Natural killer cell (primary cell): ENCODE measurements around the gene KY. TPM values are rescaled to one million over a fixed set of nuclear protein-coding genes. Genes with fewer than 3 reads are reported as not detected.

Experiments used
- ATAC-seq, 3 donors: fragments of 150-1000 bp in 2 of 3; fragments of 200-7000 bp in 1 of 3; cut with Tn5 transposase; 1 replicate in 1 of 3; 2 replicates in 2 of 3; pipeline ENCODE4 v1.10.0; 2021; ENCODE audit warnings: mild to moderate bottlenecking in 2 of 3, moderate library complexity in 2 of 3
- DNase-seq, 2 donors: peaks; one replicate each; pipeline versions ENCODE4 v3.0.0 to v3.0.0-alpha.2; 2013 to 2021; ENCODE audit warnings: mixed read lengths in 1 of 2
- H3K27ac ChIP-seq: one replicate; pipeline ENCODE4 v1.5.1; 2013; ENCODE audit warnings: mild to moderate bottlenecking, low read length
- H3K27me3 ChIP-seq: one replicate; pipeline ENCODE4 v1.6.1; 2013; ENCODE audit warnings: low read length; ENCODE audit not compliant: control insufficient read depth, insufficient read depth
- H3K36me3 ChIP-seq: one replicate; pipeline ENCODE4 v1.6.1; 2013; ENCODE audit warnings: low read length; ENCODE audit not compliant: control insufficient read depth, insufficient read depth
- H3K4me1 ChIP-seq: one replicate; pipeline ENCODE4 v1.6.1; 2013; ENCODE audit warnings: low read length; ENCODE audit not compliant: control insufficient read depth, insufficient read depth
- H3K4me3 ChIP-seq: one replicate; pipeline ENCODE4 v1.5.1; 2013; ENCODE audit warnings: low read length
- H3K9me3 ChIP-seq: one replicate; pipeline ENCODE4 v1.6.1; 2013; ENCODE audit warnings: low read length; ENCODE audit not compliant: control insufficient read depth, insufficient read depth
- H3K27ac Mint-ChIP-seq, 2 donors: one replicate each; pipeline ENCODE4 v1.8.0; 2022; ENCODE audit warnings: mild to moderate bottlenecking in 2 of 2, mixed read lengths in 2 of 2, moderate library complexity in 1 of 2
- H3K27me3 Mint-ChIP-seq, 2 donors: one replicate each; pipeline ENCODE4 v1.8.0; 2022; ENCODE audit warnings: low read depth in 2 of 2, mixed read lengths in 2 of 2
- H3K36me3 Mint-ChIP-seq: one replicate; pipeline ENCODE4 v1.8.0; 2022; ENCODE audit warnings: mixed read lengths
- H3K4me1 Mint-ChIP-seq, 2 donors: one replicate each; pipeline ENCODE4 v1.8.0; 2022; ENCODE audit warnings: mixed read lengths in 2 of 2
- H3K4me3 Mint-ChIP-seq: one replicate; pipeline ENCODE4 v1.8.0; 2022; ENCODE audit warnings: mild to moderate bottlenecking, moderate library complexity, mixed read lengths
- H3K9me3 Mint-ChIP-seq, 2 donors: one replicate each; pipeline ENCODE4 v1.8.0; 2022; ENCODE audit warnings: mixed read lengths in 2 of 2
- CTCF ChIP-seq: fragments of 200-600 bp; IDR thresholded peaks from one replicate; pipeline ENCODE4 v1.8.0; 2022; ENCODE audit warnings: antibody characterized with exemption
- WGBS: methylation state at CpG from one replicate; pipeline ENCODE4 v1.1.7; 2013; ENCODE audit warnings: missing lambda C conversion rate; ENCODE audit not compliant: insufficient coverage; 5-methylcytosine and 5-hydroxymethylcytosine counted together
- intact Hi-C: fragments of 100-400 bp; cut with micrococcal nuclease; formaldehyde crosslinking; loops from one replicate; pipeline ENCODE4 v1.14.2; 2022
- total RNA-seq, 4 donors: library from RNA; stranded (reverse); fragments of 120-200 nt in 1 of 4; gene quantifications; one replicate each; pipeline versions ENCODE4 v1.2.3 to v1.2.4, GENCODE V29; 2013 to 2022

Gene KY
- total RNA-seq, 3 donors from 2014 or later (not counting 1 experiment from before 2014, with no cell fraction given) = 0.15 TPM; not detected in 2

- no peaks in the 10 kb centered on the region for H3K9me3 ChIP-seq
- ATAC-seq (no peak), DNase-seq (no peak)
- no peaks in the 10 kb centered on the region for H3K4me1 ChIP-seq
- H3K27me3 Mint-ChIP-seq = peaks cover 0 to 8% of the 10 kb centered on the region in 2 donors
- H3K27me3 ChIP-seq = no peaks in the 10 kb centered on the region
- intact Hi-C loops = no loop called here
- no peaks in the 10 kb centered on the region for H3K4me1 Mint-ChIP-seq
- no peak overlapping the region for H3K4me3 ChIP-seq
- WGBS = 83% methylated on average over 7 of the region's 7 CpGs
- no peaks in the 10 kb centered on the region for H3K36me3 Mint-ChIP-seq
- peaks cover 2 to 4% of the 10 kb centered on the region in 2 donors for H3K9me3 Mint-ChIP-seq
- no peak overlapping the region for H3K27ac ChIP-seq
- H3K4me3 Mint-ChIP-seq = no peak overlapping the region
- H3K27ac Mint-ChIP-seq = no peak overlapping the region
- TF ChIP-seq CTCF = no peak
- H3K36me3 ChIP-seq = no peaks in the 10 kb centered on the region
These were observed 15.2 kb upstream of the KY start for GRCh38 chr3:134666052-134666451.

- no peak for TF ChIP-seq CTCF
- H3K4me3 Mint-ChIP-seq = no peak overlapping the region
- H3K27me3 ChIP-seq = no peaks in the 10 kb centered on the region
- H3K27ac Mint-ChIP-seq = no peak overlapping the region
- H3K9me3 Mint-ChIP-seq = peaks cover 2 to 4% of the 10 kb centered on the region in 2 donors
- no peak overlapping the region for H3K4me3 ChIP-seq
- peaks cover 0 to 8% of the 10 kb centered on the region in 2 donors for H3K27me3 Mint-ChIP-seq
- intact Hi-C loops = no loop called here
- DNase-seq (no peak), ATAC-seq (no peak)
- H3K4me1 ChIP-seq = no peaks in the 10 kb centered on the region
- H3K27ac ChIP-seq = no peak overlapping the region
- WGBS = 78% methylated on average over 3 of the region's 6 CpGs
- no peaks in the 10 kb centered on the region for H3K4me1 Mint-ChIP-seq
- H3K36me3 ChIP-seq = no peaks in the 10 kb centered on the region
- H3K9me3 ChIP-seq = no peaks in the 10 kb centered on the region
- no peaks in the 10 kb centered on the region for H3K36me3 Mint-ChIP-seq
These were observed 14.4 kb upstream of the KY start for GRCh38 chr3:134665243-134665642.

GRCh38 chr3:134663721-134664456, 13.1 kb upstream of the KY start:
- WGBS = 86% methylated on average over 7 of the region's 7 CpGs

More at GRCh38 chr3:134663721-134664456, 13.1 kb upstream of the KY start:
- no peaks in the 10 kb centered on the region for H3K36me3 ChIP-seq
- no peak overlapping the region for H3K27ac Mint-ChIP-seq
- H3K4me3 ChIP-seq = no peak overlapping the region
- H3K27ac ChIP-seq = no peak overlapping the region
- no peaks in the 10 kb centered on the region for H3K4me1 Mint-ChIP-seq
- H3K27me3 Mint-ChIP-seq = peaks cover 0 to 6% of the 10 kb centered on the region in 2 donors
- DNase-seq (no peak), ATAC-seq (no peak)
- no peaks in the 10 kb centered on the region for H3K9me3 ChIP-seq
- intact Hi-C loops = no loop called here
- no peaks in the 10 kb centered on the region for H3K36me3 Mint-ChIP-seq
- peaks cover 2 to 4% of the 10 kb centered on the region in 2 donors for H3K9me3 Mint-ChIP-seq
- no peaks in the 10 kb centered on the region for H3K4me1 ChIP-seq
- no peak overlapping the region for H3K4me3 Mint-ChIP-seq
- H3K27me3 ChIP-seq = no peaks in the 10 kb centered on the region
- TF ChIP-seq CTCF = no peak
